Parathyroid adenoma (tissue), 2 donors: ENCODE results near the gene RNASE7.

Source experiments
- H2AFZ ChIP-seq: fragments of 300-600 bp; sonication (generic); one replicate; pipeline ENCODE4 v1.7.0; 2017; ENCODE audit warnings: antibody characterized with exemption, mild to moderate bottlenecking
- H3K27ac ChIP-seq: fragments of 300-600 bp; sonication (generic); one replicate; pipeline ENCODE4 v1.7.0; 2017
- H3K27me3 ChIP-seq: fragments of 300-600 bp; sonication (generic); one replicate; pipeline ENCODE4 v1.7.0; 2017; ENCODE audit warnings: low read length; ENCODE audit not compliant: control insufficient read depth, insufficient read depth
- H3K36me3 ChIP-seq: fragments of 300-600 bp; sonication (generic); one replicate; pipeline ENCODE4 v1.7.0; 2017; ENCODE audit warnings: low read length; ENCODE audit not compliant: control insufficient read depth, insufficient read depth
- H3K4me1 ChIP-seq: fragments of 300-600 bp; sonication (generic); one replicate; pipeline ENCODE4 v1.7.0; 2017; ENCODE audit warnings: control low read depth
- H3K4me2 ChIP-seq: fragments of 300-600 bp; sonication (generic); one replicate; pipeline ENCODE4 v1.7.0; 2017; ENCODE audit warnings: low read length
- H3K4me3 ChIP-seq: fragments of 300-600 bp; sonication (generic); one replicate; pipeline ENCODE4 v1.7.0; 2017; ENCODE audit warnings: low read depth, low read length
- H3K79me2 ChIP-seq: fragments of 300-600 bp; sonication (generic); one replicate; pipeline ENCODE4 v1.7.0; 2017; ENCODE audit warnings: control low read depth
- H3K9ac ChIP-seq: fragments of 300-600 bp; sonication (generic); one replicate; pipeline ENCODE4 v1.7.0; 2017; ENCODE audit warnings: mild to moderate bottlenecking
- H3K9me3 ChIP-seq: fragments of 300-600 bp; sonication (generic); one replicate; pipeline ENCODE4 v1.7.0; 2017; ENCODE audit warnings: low read length; ENCODE audit not compliant: control insufficient read depth
- TF ChIP-seq, protein P1 (sequence below): fragments of 300-600 bp; sonication (generic); IDR thresholded peaks from one replicate; pipeline ENCODE4 v1.7.0; 2017; ENCODE audit warnings: antibody characterized with exemption, mild to moderate bottlenecking
- donor health status: primary hyperparathyroidism.

The RNASE7 gene

DNA sequence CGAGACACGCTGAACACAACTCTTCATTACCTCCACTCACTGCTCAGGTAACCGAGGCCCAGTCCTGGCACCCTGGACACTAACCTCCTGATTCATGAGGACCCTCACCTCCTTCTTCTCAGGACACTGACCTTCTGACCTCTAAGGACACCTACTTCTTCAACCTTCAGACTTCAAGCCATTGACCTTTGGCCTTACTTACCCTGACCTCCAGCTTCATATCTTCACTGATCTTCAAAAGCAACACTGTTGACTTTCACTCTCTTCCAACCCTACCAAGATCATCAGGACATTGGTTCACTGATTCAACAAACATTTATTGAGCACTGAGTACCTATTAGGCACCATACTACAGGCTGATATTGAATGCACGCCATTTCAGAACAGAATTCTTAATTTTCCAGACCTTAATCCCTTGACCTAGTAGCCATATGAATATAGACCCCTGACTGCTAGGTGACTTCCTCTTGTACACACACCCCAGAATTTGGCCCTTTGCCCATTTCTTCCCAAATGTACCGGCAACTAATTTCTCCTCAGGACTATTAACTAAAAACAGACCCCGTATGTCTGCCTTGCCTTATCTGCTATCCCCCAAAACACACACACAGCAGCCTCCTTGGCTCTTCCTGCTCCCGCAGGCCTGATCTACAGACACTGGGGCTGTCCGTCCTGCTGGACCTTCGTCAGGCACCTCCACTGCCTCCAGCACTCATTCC is 33.7 kb downstream of the RNASE7 start:
- TF ChIP-seq, protein P1, sequence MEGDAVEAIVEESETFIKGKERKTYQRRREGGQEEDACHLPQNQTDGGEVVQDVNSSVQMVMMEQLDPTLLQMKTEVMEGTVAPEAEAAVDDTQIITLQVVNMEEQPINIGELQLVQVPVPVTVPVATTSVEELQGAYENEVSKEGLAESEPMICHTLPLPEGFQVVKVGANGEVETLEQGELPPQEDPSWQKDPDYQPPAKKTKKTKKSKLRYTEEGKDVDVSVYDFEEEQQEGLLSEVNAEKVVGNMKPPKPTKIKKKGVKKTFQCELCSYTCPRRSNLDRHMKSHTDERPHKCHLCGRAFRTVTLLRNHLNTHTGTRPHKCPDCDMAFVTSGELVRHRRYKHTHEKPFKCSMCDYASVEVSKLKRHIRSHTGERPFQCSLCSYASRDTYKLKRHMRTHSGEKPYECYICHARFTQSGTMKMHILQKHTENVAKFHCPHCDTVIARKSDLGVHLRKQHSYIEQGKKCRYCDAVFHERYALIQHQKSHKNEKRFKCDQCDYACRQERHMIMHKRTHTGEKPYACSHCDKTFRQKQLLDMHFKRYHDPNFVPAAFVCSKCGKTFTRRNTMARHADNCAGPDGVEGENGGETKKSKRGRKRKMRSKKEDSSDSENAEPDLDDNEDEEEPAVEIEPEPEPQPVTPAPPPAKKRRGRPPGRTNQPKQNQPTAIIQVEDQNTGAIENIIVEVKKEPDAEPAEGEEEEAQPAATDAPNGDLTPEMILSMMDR = no peak
- H3K9ac ChIP-seq = no peak overlapping the region
- H3K27ac ChIP-seq = no peak overlapping the region
- H3K4me2 ChIP-seq = no peak overlapping the region
- H2AFZ ChIP-seq = no peak overlapping the region
- H3K36me3 ChIP-seq = no peaks in the 10 kb centered on the region
- no peak overlapping the region for H3K4me3 ChIP-seq
- H3K79me2 ChIP-seq = peaks cover 12% of the 10 kb centered on the region
- no peaks in the 10 kb centered on the region for H3K27me3 ChIP-seq
- H3K9me3 ChIP-seq = no peaks in the 10 kb centered on the region
- peaks cover 12% of the 10 kb centered on the region for H3K4me1 ChIP-seq

DNA sequence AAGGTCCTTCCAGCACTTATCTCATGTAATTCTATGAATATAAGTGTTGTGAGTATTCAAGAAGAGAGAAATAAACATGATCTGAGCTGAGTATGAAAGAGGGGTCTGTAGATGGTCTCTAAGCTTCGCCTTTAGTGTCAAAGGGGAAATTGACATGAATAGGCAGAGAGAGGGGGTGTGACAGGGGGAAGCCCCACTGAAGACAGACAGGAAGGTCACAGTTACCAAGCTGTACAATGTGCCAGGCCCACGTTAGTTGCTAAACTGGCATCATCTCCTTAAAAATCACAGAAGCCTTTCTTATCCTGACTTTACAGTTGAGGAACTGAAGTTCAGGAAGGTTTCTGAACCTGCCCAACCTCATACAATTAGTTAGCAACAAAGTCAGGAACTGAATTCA is 35.5 kb downstream of the RNASE7 start:
- Histone ChIP-seq H3K27ac (no peak overlapping the region), H3K9ac (no peak overlapping the region), H3K79me2 (peaks cover 10% of the 10 kb centered on the region), H2AFZ (no peak overlapping the region), H3K27me3 (no peaks in the 10 kb centered on the region), H3K4me3 (no peak overlapping the region), H3K4me2 (no peak overlapping the region), H3K4me1 (peaks cover 2% of the 10 kb centered on the region), H3K36me3 (no peaks in the 10 kb centered on the region), H3K9me3 (no peaks in the 10 kb centered on the region)
- TF ChIP-seq, protein P1 = no peak

DNA sequence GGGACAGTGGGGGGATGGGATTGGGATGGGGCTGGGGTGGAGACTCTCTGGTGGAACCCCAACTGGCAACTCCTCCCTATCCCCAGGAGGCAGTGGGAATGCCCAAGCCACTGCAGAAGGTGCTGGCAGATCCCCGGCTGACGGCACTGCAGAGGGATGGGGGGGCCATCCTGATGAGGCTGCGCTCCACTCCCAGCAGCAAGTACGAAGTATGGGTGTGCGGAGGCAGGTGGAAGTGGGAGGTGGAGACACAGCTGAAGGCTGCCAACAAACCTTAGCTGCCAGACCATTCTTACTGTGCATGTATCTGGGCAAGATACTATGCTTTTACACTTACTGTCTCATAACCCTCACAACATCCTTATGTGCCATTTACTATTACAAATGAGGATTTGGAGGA is 36.1 kb downstream of the RNASE7 start:
- no peak overlapping the region for H3K27ac ChIP-seq
- H3K4me1 ChIP-seq = peaks cover 2% of the 10 kb centered on the region
- H3K9ac ChIP-seq = no peak overlapping the region
- no peak overlapping the region for H3K4me2 ChIP-seq
- TF ChIP-seq, protein P1 = no peak
- H3K9me3 ChIP-seq = no peaks in the 10 kb centered on the region
- H2AFZ ChIP-seq = no peak overlapping the region
- H3K79me2 ChIP-seq = peaks cover 10% of the 10 kb centered on the region
- H3K27me3 ChIP-seq = no peaks in the 10 kb centered on the region
- no peak overlapping the region for H3K4me3 ChIP-seq
- H3K36me3 ChIP-seq = no peaks in the 10 kb centered on the region

DNA sequence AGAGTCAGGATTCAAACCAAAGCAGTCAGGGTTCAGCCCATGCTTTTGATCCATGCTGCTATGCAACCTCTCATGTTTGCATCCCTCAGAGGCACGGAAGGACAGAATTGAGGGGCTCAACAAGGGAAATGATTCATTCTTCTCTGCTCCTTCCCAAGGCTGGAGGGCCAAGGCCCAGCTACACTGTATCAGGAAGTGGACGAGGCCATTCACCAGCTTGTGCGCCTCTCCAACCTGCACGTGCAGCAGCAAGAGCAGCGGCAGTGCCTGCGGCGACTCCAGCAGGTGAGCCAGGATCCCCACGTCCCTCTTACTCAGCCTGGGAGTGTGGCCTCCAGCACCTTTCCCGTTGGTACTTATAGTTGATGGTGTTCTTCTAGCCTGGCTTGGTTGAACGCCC is 36.6 kb downstream of the RNASE7 start:
- peaks cover 2% of the 10 kb centered on the region for H3K4me1 ChIP-seq
- no peak overlapping the region for H3K27ac ChIP-seq
- H2AFZ ChIP-seq = no peak overlapping the region
- H3K4me3 ChIP-seq = no peak overlapping the region
- no peaks in the 10 kb centered on the region for H3K27me3 ChIP-seq
- H3K9ac ChIP-seq = no peak overlapping the region
- H3K36me3 ChIP-seq = no peaks in the 10 kb centered on the region
- H3K9me3 ChIP-seq = no peaks in the 10 kb centered on the region
- TF ChIP-seq, protein P1 = no peak
- H3K4me2 ChIP-seq = no peak overlapping the region
- peaks cover 10% of the 10 kb centered on the region for H3K79me2 ChIP-seq
